Liver (tissue), 3 donors: Measurements from ENCODE around the gene TPBGL.

ENCODE experiments used
- CTCF ChIP-seq: fragments of 150-350 bp; IDR thresholded peaks from 2 replicates; pipeline ENCODE4 v1.5.1; 2017; ENCODE audit warnings: improper control_type of control experiment, low read depth, low read length; ENCODE audit not compliant: missing input control
- EGR1 ChIP-seq, 2 donors: IDR thresholded peaks; 2 replicates each; pipeline ENCODE4 v1.6.1; 2016 to 2018; ENCODE audit warnings: antibody characterized with exemption in 2 of 2, low read depth in 2 of 2
- FOXA1 ChIP-seq: IDR thresholded peaks from 2 replicates; pipeline ENCODE4 v1.6.1; 2016; ENCODE audit warnings: antibody characterized with exemption
- GABPA ChIP-seq, 2 donors: IDR thresholded peaks in 1 of 2; conservative IDR thresholded peaks in 1 of 2; 2 replicates each; pipeline ENCODE4 v1.6.1; 2016; ENCODE audit warnings: antibody characterized with exemption in 2 of 2, mild to moderate bottlenecking in 1 of 2, moderate library complexity in 1 of 2
- JUND ChIP-seq, 2 donors: IDR thresholded peaks; 2 replicates each; pipeline ENCODE4 v1.6.1; 2016; ENCODE audit warnings: antibody characterized with exemption in 2 of 2
- NR2F2 ChIP-seq: IDR thresholded peaks from 2 replicates; pipeline ENCODE4 v1.6.1; 2016; ENCODE audit warnings: antibody characterized with exemption
- RAD21 ChIP-seq, 2 donors: IDR thresholded peaks; 2 replicates each; pipeline ENCODE4 v1.6.1; 2016; ENCODE audit warnings: antibody characterized with exemption in 2 of 2, mild to moderate bottlenecking in 2 of 2
- SP1 ChIP-seq: IDR thresholded peaks from 2 replicates; pipeline ENCODE4 v1.6.1; 2018; ENCODE audit warnings: antibody characterized with exemption, mild to moderate bottlenecking
- TAF1 ChIP-seq: conservative IDR thresholded peaks from 2 replicates; pipeline ENCODE4 v1.6.1; 2016; ENCODE audit warnings: antibody characterized with exemption, mild to moderate bottlenecking
- YY1 ChIP-seq: IDR thresholded peaks from 2 replicates; pipeline ENCODE4 v1.6.1; 2016; ENCODE audit warnings: antibody characterized with exemption, mild to moderate bottlenecking
- TF ChIP-seq, protein P1 (sequence below): IDR thresholded peaks from 2 replicates; pipeline ENCODE4 v1.6.1; 2016; ENCODE audit warnings: antibody characterized with exemption, mild to moderate bottlenecking
- TF ChIP-seq, protein P2 (sequence below): IDR thresholded peaks from 2 replicates; pipeline ENCODE4 v1.6.1; 2016; ENCODE audit warnings: antibody characterized with exemption
- TF ChIP-seq, protein P3 (sequence below): IDR thresholded peaks from 2 replicates; pipeline ENCODE4 v1.6.1; 2016; ENCODE audit warnings: antibody characterized with exemption
- donor health status: healthy.
- donor health status: healthy.

DNA sequence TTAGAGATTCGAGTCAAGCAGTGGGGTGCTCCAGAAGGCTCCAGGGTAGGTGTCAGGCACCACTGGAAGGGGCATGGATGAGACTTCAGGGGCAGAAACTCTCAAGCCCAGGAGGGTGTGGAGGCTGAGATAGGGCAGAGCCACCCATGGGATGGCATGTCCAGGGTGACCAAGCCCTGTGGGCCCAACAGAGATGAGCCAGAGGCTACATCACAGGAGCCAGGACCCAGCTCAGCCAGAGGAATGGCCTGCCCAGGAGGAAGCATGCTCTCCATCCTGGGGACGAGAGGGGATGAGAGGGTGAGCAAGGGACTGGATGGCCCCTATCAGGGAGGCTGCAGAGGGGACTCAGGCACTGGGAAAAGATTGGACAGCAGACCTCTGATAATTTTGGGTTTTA lies 46.9 kb upstream of the TPBGL start:
- no peak for TF ChIP-seq CTCF
- TF ChIP-seq, protein P1, sequence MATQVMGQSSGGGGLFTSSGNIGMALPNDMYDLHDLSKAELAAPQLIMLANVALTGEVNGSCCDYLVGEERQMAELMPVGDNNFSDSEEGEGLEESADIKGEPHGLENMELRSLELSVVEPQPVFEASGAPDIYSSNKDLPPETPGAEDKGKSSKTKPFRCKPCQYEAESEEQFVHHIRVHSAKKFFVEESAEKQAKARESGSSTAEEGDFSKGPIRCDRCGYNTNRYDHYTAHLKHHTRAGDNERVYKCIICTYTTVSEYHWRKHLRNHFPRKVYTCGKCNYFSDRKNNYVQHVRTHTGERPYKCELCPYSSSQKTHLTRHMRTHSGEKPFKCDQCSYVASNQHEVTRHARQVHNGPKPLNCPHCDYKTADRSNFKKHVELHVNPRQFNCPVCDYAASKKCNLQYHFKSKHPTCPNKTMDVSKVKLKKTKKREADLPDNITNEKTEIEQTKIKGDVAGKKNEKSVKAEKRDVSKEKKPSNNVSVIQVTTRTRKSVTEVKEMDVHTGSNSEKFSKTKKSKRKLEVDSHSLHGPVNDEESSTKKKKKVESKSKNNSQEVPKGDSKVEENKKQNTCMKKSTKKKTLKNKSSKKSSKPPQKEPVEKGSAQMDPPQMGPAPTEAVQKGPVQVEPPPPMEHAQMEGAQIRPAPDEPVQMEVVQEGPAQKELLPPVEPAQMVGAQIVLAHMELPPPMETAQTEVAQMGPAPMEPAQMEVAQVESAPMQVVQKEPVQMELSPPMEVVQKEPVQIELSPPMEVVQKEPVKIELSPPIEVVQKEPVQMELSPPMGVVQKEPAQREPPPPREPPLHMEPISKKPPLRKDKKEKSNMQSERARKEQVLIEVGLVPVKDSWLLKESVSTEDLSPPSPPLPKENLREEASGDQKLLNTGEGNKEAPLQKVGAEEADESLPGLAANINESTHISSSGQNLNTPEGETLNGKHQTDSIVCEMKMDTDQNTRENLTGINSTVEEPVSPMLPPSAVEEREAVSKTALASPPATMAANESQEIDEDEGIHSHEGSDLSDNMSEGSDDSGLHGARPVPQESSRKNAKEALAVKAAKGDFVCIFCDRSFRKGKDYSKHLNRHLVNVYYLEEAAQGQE: no peak
- TF ChIP-seq RAD21 (IDR thresholded peaks at IDR 0.05): no peak
- TF ChIP-seq, protein P2, sequence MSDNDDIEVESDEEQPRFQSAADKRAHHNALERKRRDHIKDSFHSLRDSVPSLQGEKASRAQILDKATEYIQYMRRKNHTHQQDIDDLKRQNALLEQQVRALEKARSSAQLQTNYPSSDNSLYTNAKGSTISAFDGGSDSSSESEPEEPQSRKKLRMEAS: no peak
- no peak for TF ChIP-seq SP1
- TF ChIP-seq GABPA (IDR thresholded peaks at IDR 0.05 in 1 of 2, conservative IDR thresholded peaks at IDR 0.05 in 1 of 2): no peak
- no peak for TF ChIP-seq JUND (IDR thresholded peaks at IDR 0.05)
- TF ChIP-seq YY1: no peak
- TF ChIP-seq EGR1 (IDR thresholded peaks at IDR 0.05; ENCODE audit: low read depth in 2 of 2): no peak
- no peak for TF ChIP-seq TAF1
- TF ChIP-seq, protein P3, sequence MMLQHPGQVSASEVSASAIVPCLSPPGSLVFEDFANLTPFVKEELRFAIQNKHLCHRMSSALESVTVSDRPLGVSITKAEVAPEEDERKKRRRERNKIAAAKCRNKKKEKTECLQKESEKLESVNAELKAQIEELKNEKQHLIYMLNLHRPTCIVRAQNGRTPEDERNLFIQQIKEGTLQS: no peak
- no peak for TF ChIP-seq NR2F2
- no peak for TF ChIP-seq FOXA1
